Measurements from ENCODE around the gene WDR4.

DNA sequence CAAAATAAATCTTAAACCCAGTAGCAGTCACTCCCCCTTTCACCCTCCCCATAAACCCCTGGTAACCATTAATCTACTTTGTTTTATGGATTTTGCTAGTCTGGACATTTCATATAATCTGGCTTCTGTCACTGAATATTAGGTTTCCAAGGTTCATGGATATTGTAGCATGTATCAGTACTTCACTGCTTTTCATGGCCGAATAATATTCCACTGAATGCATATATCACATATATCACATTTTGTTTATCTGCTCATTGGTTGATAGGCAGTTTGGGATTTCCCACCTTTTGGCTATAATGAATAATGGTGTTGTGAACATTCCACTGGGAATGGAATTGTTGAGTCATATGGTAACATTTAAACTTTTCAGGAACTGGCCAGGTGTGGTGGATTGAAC, 4.6 kb upstream of the WDR4 start:
- TF ChIP-seq CTCF (IDR thresholded peaks at IDR 0.05) (no peak), FOXJ3 (CRISPR knock-in tag; IDR thresholded peaks at IDR 0.05; ENCODE audit: borderline replicate concordance) (no peak), ZNF219 (CRISPR knock-in tag; IDR thresholded peaks at IDR 0.05; ENCODE audit: borderline replicate concordance) (no peak), IRF2 (CRISPR knock-in tag; IDR thresholded peaks at IDR 0.05; ENCODE audit: borderline replicate concordance, low read depth) (no peak), SP1 (CRISPR knock-in tag; conservative IDR thresholded peaks at IDR 0.05) (no peak), JUN (CRISPR knock-in tag; IDR thresholded peaks at IDR 0.05) (no peak), GTF2I (CRISPR knock-in tag; conservative IDR thresholded peaks at IDR 0.05) (no peak), ZNF423 (CRISPR knock-in tag; IDR thresholded peaks at IDR 0.05) (no peak), NR1H2 (CRISPR knock-in tag; IDR thresholded peaks at IDR 0.05) (no peak)
- TF ChIP-seq, protein P1, sequence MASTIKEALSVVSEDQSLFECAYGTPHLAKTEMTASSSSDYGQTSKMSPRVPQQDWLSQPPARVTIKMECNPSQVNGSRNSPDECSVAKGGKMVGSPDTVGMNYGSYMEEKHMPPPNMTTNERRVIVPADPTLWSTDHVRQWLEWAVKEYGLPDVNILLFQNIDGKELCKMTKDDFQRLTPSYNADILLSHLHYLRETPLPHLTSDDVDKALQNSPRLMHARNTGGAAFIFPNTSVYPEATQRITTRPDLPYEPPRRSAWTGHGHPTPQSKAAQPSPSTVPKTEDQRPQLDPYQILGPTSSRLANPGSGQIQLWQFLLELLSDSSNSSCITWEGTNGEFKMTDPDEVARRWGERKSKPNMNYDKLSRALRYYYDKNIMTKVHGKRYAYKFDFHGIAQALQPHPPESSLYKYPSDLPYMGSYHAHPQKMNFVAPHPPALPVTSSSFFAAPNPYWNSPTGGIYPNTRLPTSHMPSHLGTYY (CRISPR knock-in tag; IDR thresholded peaks at IDR 0.05) = no peak
- TF ChIP-seq, protein P2, sequence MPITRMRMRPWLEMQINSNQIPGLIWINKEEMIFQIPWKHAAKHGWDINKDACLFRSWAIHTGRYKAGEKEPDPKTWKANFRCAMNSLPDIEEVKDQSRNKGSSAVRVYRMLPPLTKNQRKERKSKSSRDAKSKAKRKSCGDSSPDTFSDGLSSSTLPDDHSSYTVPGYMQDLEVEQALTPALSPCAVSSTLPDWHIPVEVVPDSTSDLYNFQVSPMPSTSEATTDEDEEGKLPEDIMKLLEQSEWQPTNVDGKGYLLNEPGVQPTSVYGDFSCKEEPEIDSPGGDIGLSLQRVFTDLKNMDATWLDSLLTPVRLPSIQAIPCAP (CRISPR knock-in tag; IDR thresholded peaks at IDR 0.05) = no peak
